Mesenchymal stem cell (in vitro differentiated cells and primary cell): ENCODE data around the gene TREML4.

Experiments used
- DNase-seq: peaks from one replicate; pipeline ENCODE4 v3.0.0-alpha.2; 2013
- H2AFZ ChIP-seq: one replicate; pipeline ENCODE4 v1.6.1; 2013; ENCODE audit warnings: low read depth, mild to moderate bottlenecking, control low read depth, inconsistent platforms, low read length, moderate library complexity
- H2AK5ac ChIP-seq: 2 replicates; pipeline ENCODE4 v1.6.1; 2013; ENCODE audit warnings: low read length, moderate library complexity, mild to moderate bottlenecking, inconsistent platforms; ENCODE audit not compliant: severe bottlenecking
- H2BK120ac ChIP-seq: one replicate; pipeline ENCODE4 v1.6.1; 2013; ENCODE audit warnings: low read depth, mild to moderate bottlenecking, inconsistent platforms, low read length, moderate library complexity
- H2BK12ac ChIP-seq, 2 experiments: one replicate each; pipeline ENCODE4 v1.6.1; 2013; ENCODE audit warnings: inconsistent platforms in 2 of 2, low read length in 2 of 2, mild to moderate bottlenecking in 2 of 2, moderate library complexity in 2 of 2, control low read depth in 1 of 2
- H2BK15ac ChIP-seq: one replicate; pipeline ENCODE4 v1.6.1; 2013; ENCODE audit warnings: mild to moderate bottlenecking, low read depth, inconsistent platforms; ENCODE audit not compliant: poor library complexity, severe bottlenecking
- H2BK5ac ChIP-seq: 2 replicates; pipeline ENCODE4 v1.6.1; 2013; ENCODE audit warnings: low read depth, mild to moderate bottlenecking, low read length, control low read depth, inconsistent platforms; ENCODE audit not compliant: poor library complexity, severe bottlenecking
- H3K14ac ChIP-seq, 2 experiments: one replicate each; pipeline ENCODE4 v1.6.1; 2013; ENCODE audit warnings: inconsistent platforms in 2 of 2, low read length in 2 of 2, control low read depth in 1 of 2, mild to moderate bottlenecking in 1 of 2, moderate library complexity in 1 of 2
- H3K18ac ChIP-seq, 2 experiments: one replicate each; pipeline ENCODE4 v1.6.1; 2013; ENCODE audit warnings: inconsistent platforms in 2 of 2, low read length in 2 of 2, control low read depth in 1 of 2, low read depth in 1 of 2, mild to moderate bottlenecking in 1 of 2
- H3K23ac ChIP-seq, 2 experiments: one replicate each; pipeline ENCODE4 v1.6.1; 2013; ENCODE audit warnings: inconsistent platforms in 2 of 2, low read length in 2 of 2, mild to moderate bottlenecking in 2 of 2, moderate library complexity in 2 of 2, control low read depth in 1 of 2
- H3K27ac ChIP-seq: 2 replicates; pipeline ENCODE4 v1.5.1; 2013; ENCODE audit warnings: mild to moderate bottlenecking, moderate library complexity, low read length, control low read depth, inconsistent platforms; ENCODE audit not compliant: poor library complexity, severe bottlenecking
- H3K27me3 ChIP-seq, 2 experiments: 2 replicates each; pipeline versions ENCODE4 v1.6.1 to v1.7.0; 2013; ENCODE audit warnings: low read length in 2 of 2, mild to moderate bottlenecking in 2 of 2, moderate library complexity in 2 of 2, control low read depth in 1 of 2, inconsistent platforms in 1 of 2; ENCODE audit not compliant: control insufficient read depth in 1 of 2, insufficient read depth in 1 of 2
- H3K36me3 ChIP-seq, 2 experiments: 2 replicates each; pipeline versions ENCODE4 v1.6.1 to v1.7.0; 2013; ENCODE audit warnings: low read length in 2 of 2, control low read depth in 1 of 2, inconsistent platforms in 1 of 2, low read depth in 1 of 2, mild to moderate bottlenecking in 1 of 2; ENCODE audit not compliant: insufficient read depth in 2 of 2, control insufficient read depth in 1 of 2
- H3K4ac ChIP-seq, 2 experiments: one replicate each; pipeline ENCODE4 v1.6.1; 2013; ENCODE audit warnings: inconsistent platforms in 2 of 2, low read length in 2 of 2, mild to moderate bottlenecking in 2 of 2, moderate library complexity in 2 of 2, control low read depth in 1 of 2, low read depth in 1 of 2
- H3K4me1 ChIP-seq: 2 replicates; pipeline ENCODE4 v1.6.1; 2013; ENCODE audit warnings: low read depth, low read length, control low read depth; ENCODE audit not compliant: control insufficient read depth, insufficient read depth
- H3K4me2 ChIP-seq: 2 replicates; pipeline ENCODE4 v1.6.1; 2013; ENCODE audit warnings: low read length, mild to moderate bottlenecking, inconsistent platforms; ENCODE audit not compliant: poor library complexity, severe bottlenecking
- H3K4me3 ChIP-seq, 2 experiments: 2 replicates each; pipeline versions ENCODE4 v1.5.1 to v1.7.0; 2013; ENCODE audit warnings: low read length in 2 of 2, mild to moderate bottlenecking in 2 of 2, control low read depth in 1 of 2, low read depth in 1 of 2; ENCODE audit not compliant: insufficient read depth in 1 of 2
- H3K79me1 ChIP-seq: replicated peaks from 2 replicates; pipeline ENCODE4 v1.6.1; 2013; ENCODE audit warnings: mild to moderate bottlenecking, control low read depth, low read length, inconsistent platforms; ENCODE audit not compliant: poor library complexity, severe bottlenecking
- H3K9ac ChIP-seq: 2 replicates; pipeline ENCODE4 v1.7.0; 2013; ENCODE audit warnings: mild to moderate bottlenecking, low read length, moderate library complexity
- H3K9me3 ChIP-seq: 2 replicates; pipeline ENCODE4 v1.7.0; 2013; ENCODE audit warnings: mild to moderate bottlenecking, low read length; ENCODE audit not compliant: control insufficient read depth
- H4K8ac ChIP-seq: one replicate; pipeline ENCODE4 v1.6.1; 2013; ENCODE audit warnings: inconsistent platforms, mild to moderate bottlenecking, low read length, moderate library complexity
- H4K91ac ChIP-seq: one replicate; pipeline ENCODE4 v1.6.1; 2013; ENCODE audit warnings: mild to moderate bottlenecking, low read length, inconsistent platforms
- WGBS: methylation state at CpG from one replicate; pipeline ENCODE4 v1.1.7; 2013; ENCODE audit warnings: mixed read lengths; 5-methylcytosine and 5-hydroxymethylcytosine counted together

TREML4 gene

DNA sequence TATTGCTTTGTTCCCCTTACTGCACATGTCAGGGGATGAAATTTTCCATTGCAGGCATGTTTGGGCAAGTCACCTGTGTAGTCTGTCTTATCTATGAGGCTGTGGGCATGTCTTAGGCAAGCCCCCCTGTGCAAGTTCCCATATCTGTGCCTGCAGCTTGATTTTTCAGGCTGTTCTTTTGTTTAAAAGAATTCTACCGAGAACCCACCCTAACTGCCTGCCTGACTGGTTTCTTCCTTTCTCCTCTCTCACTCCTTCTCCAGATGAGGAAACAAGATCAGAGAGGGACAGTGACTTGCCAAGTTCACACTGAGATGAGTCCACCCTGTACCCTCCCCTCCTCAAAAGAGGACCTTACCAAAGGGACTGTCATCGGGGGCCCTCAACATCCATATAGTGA is 38.2 kb upstream of the TREML4 start:
- H4K91ac ChIP-seq = no peak overlapping the region
- no peak overlapping the region for H3K27ac ChIP-seq
- H2BK120ac ChIP-seq = no peak overlapping the region
- no peak overlapping the region for H2AFZ ChIP-seq
- H3K9me3 ChIP-seq = peaks cover 12% of the 10 kb centered on the region
- no peak overlapping the region for H2BK15ac ChIP-seq
- H3K23ac ChIP-seq = no peak overlapping the region
- no peak overlapping the region for H3K14ac ChIP-seq
- no peak overlapping the region for H3K9ac ChIP-seq
- no peak overlapping the region for H3K4me3 ChIP-seq
- no peak overlapping the region for H3K4me2 ChIP-seq
- no peak for DNase-seq
- no peak overlapping the region for H3K4ac ChIP-seq
- H2AK5ac ChIP-seq = no peak overlapping the region
- no peak overlapping the region for H2BK5ac ChIP-seq
- H4K8ac ChIP-seq = no peak overlapping the region
- no peaks in the 10 kb centered on the region for H3K79me1 ChIP-seq
- H3K18ac ChIP-seq = no peak overlapping the region
- H3K27me3 ChIP-seq = peaks cover 40 to 44% of the 10 kb centered on the region in 2 experiments
- H3K4me1 ChIP-seq = no peaks in the 10 kb centered on the region
- no peak overlapping the region for H2BK12ac ChIP-seq
- no peaks in the 10 kb centered on the region for H3K36me3 ChIP-seq
- 100% methylated on average over 1 of the region's 2 CpGs for WGBS

DNA sequence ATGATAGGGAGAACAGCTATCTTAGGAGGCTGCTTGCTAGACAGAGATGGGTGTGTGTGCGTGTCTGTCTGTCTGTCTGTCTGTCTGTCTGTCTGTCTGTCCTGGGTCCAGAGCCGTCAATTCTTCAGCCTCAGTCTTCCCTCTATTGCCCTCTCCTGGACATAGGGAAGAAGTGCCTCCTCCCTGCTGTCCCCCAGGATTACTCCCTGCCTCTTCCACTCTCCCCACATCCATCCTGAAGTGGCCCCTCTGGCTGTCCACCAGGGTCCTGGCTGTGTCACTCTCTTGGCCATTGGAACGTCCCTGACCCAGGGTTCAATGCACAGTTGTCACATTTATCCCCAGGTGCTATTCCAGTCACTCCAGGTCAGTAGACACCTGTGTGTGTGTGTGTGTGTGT is 37.4 kb upstream of the TREML4 start:
- no peak overlapping the region for H4K91ac ChIP-seq
- peaks cover 12% of the 10 kb centered on the region for H3K9me3 ChIP-seq
- H3K4me2 ChIP-seq = no peak overlapping the region
- no peak overlapping the region for H3K27ac ChIP-seq
- no peak overlapping the region for H3K9ac ChIP-seq
- H2AK5ac ChIP-seq = no peak overlapping the region
- peaks cover 45 to 48% of the 10 kb centered on the region in 2 experiments for H3K27me3 ChIP-seq
- no peak overlapping the region for H2AFZ ChIP-seq
- DNase-seq = no peak
- H2BK120ac ChIP-seq = no peak overlapping the region
- no peak overlapping the region for H2BK12ac ChIP-seq
- no peak overlapping the region for H3K4ac ChIP-seq
- H4K8ac ChIP-seq = no peak overlapping the region
- no peak overlapping the region for H3K4me3 ChIP-seq
- no peaks in the 10 kb centered on the region for H3K36me3 ChIP-seq
- H3K79me1 ChIP-seq = no peaks in the 10 kb centered on the region
- H3K23ac ChIP-seq = no peak overlapping the region
- no peak overlapping the region for H2BK15ac ChIP-seq
- no peak overlapping the region for H3K18ac ChIP-seq
- H3K4me1 ChIP-seq = no peaks in the 10 kb centered on the region
- H2BK5ac ChIP-seq = no peak overlapping the region
- H3K14ac ChIP-seq = no peak overlapping the region
- WGBS = 91% methylated on average over 3 of the region's 3 CpGs

DNA sequence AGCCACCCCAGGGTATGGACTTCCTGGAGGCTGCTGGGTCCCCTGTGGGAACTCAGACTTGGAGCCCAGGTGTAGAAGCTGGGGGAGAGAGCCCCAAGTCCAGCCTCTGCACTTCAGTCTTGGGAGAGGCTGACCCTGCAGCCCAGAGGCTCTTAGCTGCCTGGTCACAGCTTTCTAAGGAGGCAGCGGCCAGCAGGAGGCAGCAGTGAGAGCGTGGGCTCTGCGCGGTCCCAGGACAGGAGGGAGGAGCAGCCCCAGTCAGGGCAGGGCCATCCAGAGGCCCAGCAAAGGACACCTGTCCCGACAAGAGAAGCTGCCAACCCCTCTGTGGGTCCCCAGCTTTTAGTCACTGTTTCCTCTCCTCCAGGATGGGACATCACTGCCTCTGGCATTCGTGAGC is 36.6 kb upstream of the TREML4 start:
- 21% methylated on average over 6 of the region's 6 CpGs for WGBS
- no peak overlapping the region for H2BK120ac ChIP-seq

DNA sequence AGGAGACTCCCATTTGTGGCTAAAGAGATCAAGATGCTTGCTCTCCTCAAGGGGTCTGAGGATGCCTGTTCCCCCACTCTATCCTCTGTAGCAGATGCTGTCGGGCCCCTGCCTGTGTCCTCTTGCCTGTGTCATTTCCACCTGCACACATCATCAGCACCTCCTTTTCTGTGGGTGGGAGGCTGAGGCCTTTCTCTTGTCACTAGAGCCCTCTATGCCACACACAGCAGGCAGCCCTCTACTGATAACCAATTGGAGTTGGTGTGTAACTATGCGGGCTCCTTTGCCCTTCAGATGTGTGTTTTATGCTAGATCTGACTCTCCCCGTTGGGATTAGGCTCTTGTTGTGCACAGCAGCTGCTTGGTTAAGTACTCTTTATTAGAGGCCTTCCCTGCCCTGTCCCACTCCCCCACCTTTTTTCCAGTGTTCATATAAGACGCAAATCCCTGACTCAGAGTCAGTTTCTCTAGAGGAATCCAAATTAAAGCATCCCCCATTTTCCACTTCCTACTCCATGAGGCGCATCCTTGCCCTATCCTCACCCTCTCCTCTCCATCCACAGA is 34.9 kb upstream of the TREML4 start:
- H3K4me3 ChIP-seq = no peak overlapping the region
- H3K79me1 ChIP-seq = no peaks in the 10 kb centered on the region
- no peak overlapping the region for H2AK5ac ChIP-seq
- H3K4me1 ChIP-seq = no peaks in the 10 kb centered on the region
- no peak overlapping the region for H3K23ac ChIP-seq
- no peak overlapping the region for H3K14ac ChIP-seq
- peaks cover 12% of the 10 kb centered on the region for H3K9me3 ChIP-seq
- H3K4ac ChIP-seq = no peak overlapping the region
- H3K18ac ChIP-seq = no peak overlapping the region
- H4K8ac ChIP-seq = no peak overlapping the region
- H2BK120ac ChIP-seq = no peak overlapping the region
- peaks cover 42 to 53% of the 10 kb centered on the region in 2 experiments for H3K27me3 ChIP-seq
- H2BK15ac ChIP-seq = no peak overlapping the region
- H3K9ac ChIP-seq = no peak overlapping the region
- H2AFZ ChIP-seq = no peak overlapping the region
- no peak overlapping the region for H2BK12ac ChIP-seq
- no peaks in the 10 kb centered on the region for H3K36me3 ChIP-seq
- no peak overlapping the region for H4K91ac ChIP-seq
- DNase-seq = no peak
- no peak overlapping the region for H2BK5ac ChIP-seq
- no peak overlapping the region for H3K4me2 ChIP-seq
- 85% methylated on average over 5 of the region's 5 CpGs for WGBS
- no peak overlapping the region for H3K27ac ChIP-seq

More for the DNA sequence above, 36.6 kb upstream of the TREML4 start:
- Histone ChIP-seq H3K27me3 (peaks cover 45 to 49% of the 10 kb centered on the region in 2 experiments), H3K14ac (no peak overlapping the region), H3K4ac (no peak overlapping the region), H2BK12ac (no peak overlapping the region), H3K4me3 (no peak overlapping the region), H3K36me3 (no peaks in the 10 kb centered on the region), H3K79me1 (no peaks in the 10 kb centered on the region), H2AFZ (no peak overlapping the region), H3K23ac (no peak overlapping the region), H3K18ac (no peak overlapping the region), H2BK5ac (no peak overlapping the region), H2AK5ac (no peak overlapping the region), H2BK15ac (no peak overlapping the region), H3K4me2 (no peak overlapping the region), H3K9ac (no peak overlapping the region), H3K4me1 (no peaks in the 10 kb centered on the region), H3K9me3 (peaks cover 12% of the 10 kb centered on the region), H4K8ac (no peak overlapping the region), H4K91ac (no peak overlapping the region), H3K27ac (no peak overlapping the region)
- peak; percentile 14 for DNase-seq
